Measurements from ENCODE around the gene TXNL4A. TPM values are rescaled to one million over a fixed set of nuclear protein-coding genes. Genes with fewer than 3 reads are reported as not detected.
A peak's percentile ranks its signal among the peaks of the same experiment; 100 is the strongest.
"Not testable (repeated sequence)": the region's sequence is repeated elsewhere in the genome, so short reads cannot be mapped to it uniquely, and the experiment has no call there.

Gene TXNL4A
- total and polyA plus RNA-seq, 8 donors = 54.7 to 106 (median 69.3) TPM

DNA sequence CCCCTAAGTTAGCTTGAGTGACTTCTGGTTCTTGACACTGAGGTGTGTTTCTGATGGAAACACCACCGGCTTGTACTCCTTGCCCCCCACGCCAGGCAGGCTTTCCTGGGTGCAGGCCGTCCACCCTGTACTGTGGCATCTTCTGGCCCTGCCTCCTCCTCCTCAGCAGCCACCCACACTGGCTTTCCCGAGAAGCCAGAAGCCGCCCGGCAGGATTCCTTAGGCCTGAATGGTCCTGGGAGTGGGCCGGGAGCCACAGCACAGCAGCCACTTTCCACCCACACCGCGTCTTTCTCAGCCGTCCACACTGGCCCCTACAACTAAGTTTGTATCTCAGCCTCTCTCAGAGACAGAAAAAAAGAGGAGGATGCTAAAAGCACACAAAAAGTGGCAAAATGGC, 26.1 kb downstream of the TXNL4A start:
- Histone ChIP-seq H3K27ac (peak overlapping the region; percentile 67 to 90), H3K4me1 (peaks cover 8 to 36% of the 10 kb centered on the region in 2 donors), H3K36me3 (no peaks in the 10 kb centered on the region), H3K27me3 (peaks cover 0 to 11% of the 10 kb centered on the region in 2 donors), H3K4me3 (no peak overlapping the region), H3K9me3 (no peaks in the 10 kb centered on the region)
- ATAC-seq = peak; percentile 76
- TF ChIP-seq, protein P1, sequence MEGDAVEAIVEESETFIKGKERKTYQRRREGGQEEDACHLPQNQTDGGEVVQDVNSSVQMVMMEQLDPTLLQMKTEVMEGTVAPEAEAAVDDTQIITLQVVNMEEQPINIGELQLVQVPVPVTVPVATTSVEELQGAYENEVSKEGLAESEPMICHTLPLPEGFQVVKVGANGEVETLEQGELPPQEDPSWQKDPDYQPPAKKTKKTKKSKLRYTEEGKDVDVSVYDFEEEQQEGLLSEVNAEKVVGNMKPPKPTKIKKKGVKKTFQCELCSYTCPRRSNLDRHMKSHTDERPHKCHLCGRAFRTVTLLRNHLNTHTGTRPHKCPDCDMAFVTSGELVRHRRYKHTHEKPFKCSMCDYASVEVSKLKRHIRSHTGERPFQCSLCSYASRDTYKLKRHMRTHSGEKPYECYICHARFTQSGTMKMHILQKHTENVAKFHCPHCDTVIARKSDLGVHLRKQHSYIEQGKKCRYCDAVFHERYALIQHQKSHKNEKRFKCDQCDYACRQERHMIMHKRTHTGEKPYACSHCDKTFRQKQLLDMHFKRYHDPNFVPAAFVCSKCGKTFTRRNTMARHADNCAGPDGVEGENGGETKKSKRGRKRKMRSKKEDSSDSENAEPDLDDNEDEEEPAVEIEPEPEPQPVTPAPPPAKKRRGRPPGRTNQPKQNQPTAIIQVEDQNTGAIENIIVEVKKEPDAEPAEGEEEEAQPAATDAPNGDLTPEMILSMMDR (IDR thresholded peaks at IDR 0.05) = no peak
- DNase-seq = peak in 3 of 4 donors; percentile 56 to 89 (median 78)
- intact Hi-C loops (cut with DNase I) = no loop called here

DNA sequence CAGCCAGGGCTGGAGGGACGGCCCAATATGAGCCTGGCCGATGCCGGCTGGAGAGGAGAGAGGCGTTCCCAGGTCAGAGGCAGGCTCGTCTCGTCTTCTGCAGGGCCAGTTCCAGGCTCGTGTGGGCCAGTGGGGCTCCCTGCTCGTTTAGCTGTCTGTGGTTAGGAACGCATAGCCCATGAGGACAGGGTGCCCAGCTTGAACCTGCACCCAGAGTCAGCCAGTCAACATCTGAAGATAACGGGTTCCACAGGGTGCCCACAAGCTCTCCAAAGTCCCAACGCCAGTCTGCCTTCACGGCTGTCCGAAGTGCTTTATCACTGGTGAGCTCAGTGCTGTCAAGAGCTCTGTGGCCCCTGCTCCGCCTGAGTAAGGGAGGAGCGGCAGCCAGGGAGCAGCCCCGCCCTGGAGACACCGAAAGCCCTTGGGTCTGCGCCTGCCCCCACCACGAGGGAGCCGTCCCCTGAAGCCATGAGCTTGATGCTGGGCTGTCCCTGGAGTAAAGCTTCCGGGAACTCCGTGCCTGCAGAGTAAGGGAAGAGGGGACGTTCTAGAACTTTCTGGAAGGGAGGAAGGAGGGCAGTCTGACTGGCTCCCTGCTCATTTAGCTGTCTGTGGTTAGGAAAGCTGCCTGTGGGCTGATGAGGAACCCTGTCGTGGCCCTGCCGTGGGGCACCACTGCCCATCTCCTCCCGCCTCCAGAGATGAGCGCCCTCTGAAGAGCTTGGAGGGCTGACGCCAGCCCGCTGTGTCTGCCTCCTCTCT, 26.7 kb downstream of the TXNL4A start:
- peaks cover 8 to 36% of the 10 kb centered on the region in 2 donors for H3K4me1 ChIP-seq
- peak; percentile 70 for ATAC-seq

DNA sequence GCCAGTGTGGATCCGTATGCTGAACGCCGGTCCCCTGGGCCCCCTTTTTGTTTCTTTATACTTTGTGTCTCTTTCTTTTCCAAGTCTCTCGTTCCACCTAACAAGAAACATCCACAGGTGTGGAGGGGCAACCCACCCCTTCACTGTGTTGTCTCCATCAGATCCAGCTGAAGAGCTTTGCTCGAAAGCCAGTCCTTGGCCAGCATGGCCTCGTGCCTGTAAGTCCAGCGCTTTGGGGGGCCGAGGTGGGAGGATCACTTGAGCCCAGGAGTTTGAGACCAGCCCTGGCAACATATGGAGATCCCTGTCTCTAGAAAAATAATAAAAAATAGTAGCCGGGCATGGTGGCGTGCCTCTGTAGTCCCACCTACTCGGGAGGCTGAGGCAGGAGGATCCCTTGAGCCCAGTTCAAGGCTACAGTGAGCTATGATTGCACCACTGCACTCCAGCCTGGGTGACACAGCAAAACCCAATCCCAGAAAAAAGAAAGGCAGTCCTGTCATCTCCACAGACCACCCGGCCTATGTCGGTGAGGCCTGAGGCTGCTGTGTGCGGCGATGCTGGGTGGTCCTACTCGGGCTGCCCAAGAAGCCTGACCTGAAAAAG, 27.3 kb downstream of the TXNL4A start:
- ATAC-seq (no peak), DNase-seq (no peak)
- Histone ChIP-seq H3K27ac (peak overlapping the region; percentile 67 to 90), H3K9me3 (no peaks in the 10 kb centered on the region), H3K36me3 (no peaks in the 10 kb centered on the region), H3K4me3 (no peak overlapping the region), H3K27me3 (peaks cover 0 to 11% of the 10 kb centered on the region in 2 donors), H3K4me1 (peaks cover 8 to 33% of the 10 kb centered on the region in 2 donors)
- TF ChIP-seq, protein P1 (IDR thresholded peaks at IDR 0.05) = no peak
- intact Hi-C loops (cut with DNase I) = no loop called here

More for the DNA sequence above, 26.7 kb downstream of the TXNL4A start:
- peak overlapping the region; percentile 67 to 90 for H3K27ac ChIP-seq
- TF ChIP-seq, protein P1 (IDR thresholded peaks at IDR 0.05) = no peak
- H3K36me3 ChIP-seq = no peaks in the 10 kb centered on the region
- peak in 2 of 4 donors; percentile 79 to 85 for DNase-seq
- intact Hi-C loops (cut with DNase I) = no loop called here
- H3K9me3 ChIP-seq = no peaks in the 10 kb centered on the region
- H3K4me3 ChIP-seq = no peak overlapping the region
- H3K27me3 ChIP-seq = peaks cover 0 to 11% of the 10 kb centered on the region in 2 donors

DNA sequence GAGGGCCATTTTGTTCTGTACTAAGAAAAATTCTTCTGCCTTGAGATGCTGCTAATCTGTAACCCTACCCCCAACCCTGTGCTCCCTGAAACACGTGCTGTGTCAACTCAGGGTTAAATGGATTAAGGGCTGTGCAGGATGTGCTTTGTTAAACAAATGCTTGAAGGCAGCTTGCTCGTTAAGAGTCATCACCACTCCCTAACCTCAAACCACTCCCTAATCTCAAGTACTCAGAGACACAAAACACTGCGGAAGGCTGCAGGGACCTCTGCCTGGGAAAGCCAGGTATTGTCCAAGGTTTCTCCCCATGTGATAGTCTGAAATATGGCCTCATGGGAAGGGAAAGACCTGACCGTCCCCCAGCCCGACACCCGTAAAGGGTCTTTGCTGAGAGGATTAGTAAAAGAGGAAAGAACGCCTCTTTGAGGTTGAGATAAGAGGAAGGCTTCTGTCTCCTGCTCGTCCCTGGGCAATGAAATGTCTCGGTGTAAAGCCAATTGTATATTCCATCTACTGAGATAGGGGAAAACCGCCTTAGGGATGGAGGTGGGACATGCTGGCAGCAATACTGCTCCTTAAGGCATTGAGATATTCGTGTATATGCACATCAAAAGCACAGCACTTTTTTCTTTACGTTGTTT, 28.1 kb downstream of the TXNL4A start:
- H3K27me3 ChIP-seq = peaks cover 0 to 11% of the 10 kb centered on the region in 2 donors
- DNase-seq; intact Hi-C loops (cut with DNase I); ATAC-seq; H3K4me3 ChIP-seq; H3K9me3 ChIP-seq; H3K36me3 ChIP-seq: not testable (repeated sequence)
- peak overlapping the region in 1 of 2 donors; percentile 44 for H3K27ac ChIP-seq
- peaks cover 8 to 27% of the 10 kb centered on the region in 2 donors for H3K4me1 ChIP-seq

DNA sequence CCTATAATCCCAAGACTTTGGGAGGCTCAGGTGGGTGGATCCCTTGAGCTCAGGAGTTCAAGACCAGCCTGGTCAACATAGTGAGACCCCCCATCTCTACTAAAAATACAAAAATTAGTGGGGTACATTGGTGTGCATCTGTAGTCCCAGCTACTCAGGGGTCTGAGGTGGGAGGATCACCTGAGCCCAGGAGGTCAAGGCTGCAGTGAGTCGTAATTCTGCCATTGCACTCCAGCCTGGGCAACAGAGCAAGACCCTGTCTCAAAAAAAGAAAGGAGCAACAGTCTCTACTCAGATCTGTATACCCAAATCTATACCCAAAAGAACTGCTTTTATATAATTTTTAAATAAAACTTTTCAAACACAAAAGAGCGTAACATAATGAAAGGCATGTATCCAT, 29.4 kb downstream of the TXNL4A start:
- no peak overlapping the region for H3K4me3 ChIP-seq
- H3K36me3 ChIP-seq = no peaks in the 10 kb centered on the region
- peaks cover 0 to 5% of the 10 kb centered on the region in 2 donors for H3K27me3 ChIP-seq
- intact Hi-C loops (cut with DNase I) = no loop called here
- H3K9me3 ChIP-seq = no peaks in the 10 kb centered on the region
- ATAC-seq = no peak
- peaks cover 8 to 20% of the 10 kb centered on the region in 2 donors for H3K4me1 ChIP-seq
- TF ChIP-seq, protein P1 (IDR thresholded peaks at IDR 0.05) = no peak
- no peak for DNase-seq
- H3K27ac ChIP-seq = no peak overlapping the region

All from left lung (tissue), 10 donors.